OCI-LY7 (cell line): ENCODE data around the gene SEMA4D. TPM values are rescaled to one million over a fixed set of nuclear protein-coding genes. Genes with fewer than 3 reads are reported as not detected.

Source experiments
- BruUV-seq: library from RNA; stranded (reverse); fragments of 400-500 nt; replicated peaks from 2 replicates; lab custom pipeline; 2021; lab: Mats Ljungman, UMichigan
- CTCF ChIA-PET: fragments of 300-600 bp; sonication (Branson Sonifier 250); formaldehyde crosslinking; loops from one replicate; lab custom pipeline; 2022; ENCODE audit warnings: antibody characterized with exemption; ENCODE audit not compliant: unreplicated experiment; lab: Charles Lee
- POLR2A ChIA-PET: fragments of 300-600 bp; sonication (Branson Sonifier 250); formaldehyde crosslinking; loops from one replicate; lab custom pipeline; 2022; ENCODE audit warnings: antibody characterized with exemption; lab: Charles Lee
- DNase-seq: peaks from one replicate; pipeline ENCODE4 v3.0.0-alpha.2; 2015; ENCODE audit warnings: low spot score
- H2AFZ ChIP-seq: fragments of 200-600 bp; sonication (generic), shearing (Covaris generic); 2 replicates; pipeline ENCODE4 v1.6.1; 2014; ENCODE audit warnings: mild to moderate bottlenecking, antibody characterized with exemption, low read length, moderate library complexity
- H3K27ac ChIP-seq: fragments of 200-600 bp; sonication (generic); 2 replicates; pipeline ENCODE4 v1.5.1; 2014; ENCODE audit warnings: mixed run types, low read depth, mild to moderate bottlenecking, moderate library complexity, low read length, inconsistent platforms; ENCODE audit not compliant: poor library complexity, severe bottlenecking
- H3K36me3 ChIP-seq: fragments of 200-600 bp; sonication (generic); 2 replicates; pipeline ENCODE4 v1.6.1; 2014; ENCODE audit warnings: mild to moderate bottlenecking, antibody characterized with exemption, low read length, moderate library complexity, mixed read lengths; ENCODE audit not compliant: insufficient read depth
- H3K4me1 ChIP-seq: fragments of 200-600 bp; sonication (generic); 2 replicates; pipeline ENCODE4 v1.5.1; 2014; ENCODE audit warnings: mild to moderate bottlenecking, low read length; ENCODE audit not compliant: insufficient read depth, poor library complexity, severe bottlenecking
- H3K4me2 ChIP-seq: fragments of 200-600 bp; sonication (generic); 2 replicates; pipeline ENCODE4 v1.6.1; 2014; ENCODE audit warnings: mild to moderate bottlenecking, low read length
- H3K4me3 ChIP-seq: fragments of 200-600 bp; sonication (generic); 2 replicates; pipeline ENCODE4 v1.5.1; 2014; ENCODE audit warnings: mild to moderate bottlenecking, low read depth, low read length; ENCODE audit not compliant: poor library complexity, severe bottlenecking
- H3K79me2 ChIP-seq: fragments of 200-600 bp; sonication (generic); 2 replicates; pipeline ENCODE4 v1.6.1; 2016; ENCODE audit warnings: low read depth, mild to moderate bottlenecking, low read length, moderate library complexity, mixed read lengths; ENCODE audit not compliant: insufficient read depth
- H3K9me2 ChIP-seq: fragments of 200-600 bp; sonication (generic); 2 replicates; pipeline ENCODE4 v1.6.1; 2016; ENCODE audit warnings: mild to moderate bottlenecking, low read length, mixed read lengths; ENCODE audit not compliant: insufficient read depth
- H3K9me3 ChIP-seq: fragments of 200-600 bp; sonication (generic); 2 replicates; pipeline ENCODE4 v1.6.1; 2014; ENCODE audit warnings: mild to moderate bottlenecking, mixed run types, low read length, mixed read lengths
- H4K20me1 ChIP-seq: fragments of 200-600 bp; sonication (generic); 2 replicates; pipeline ENCODE4 v1.6.1; 2014; ENCODE audit warnings: mild to moderate bottlenecking, antibody characterized with exemption, low read length, moderate library complexity, mixed read lengths; ENCODE audit not compliant: insufficient read depth
- CTCF ChIP-seq: fragments of 200-600 bp; sonication (generic); conservative IDR thresholded peaks from 2 replicates; pipeline ENCODE4 v1.5.1; 2014; ENCODE audit warnings: mild to moderate bottlenecking, antibody characterized with exemption, low read length, moderate library complexity, mixed read lengths
- EZH2phosphoT487 ChIP-seq: fragments of 200-600 bp; sonication (generic); IDR thresholded peaks from 2 replicates; pipeline ENCODE4 v1.6.1; 2018; ENCODE audit warnings: low read depth, borderline replicate concordance, mild to moderate bottlenecking, mixed run types, antibody characterized with exemption, low read length, moderate library complexity, mixed read lengths
- intact Hi-C: fragments of 100-400 bp; cut with micrococcal nuclease; formaldehyde crosslinking; loops from one replicate; pipeline ENCODE4 v1.10.0; 2022; ENCODE audit not compliant: unreplicated experiment
- total RNA-seq, 2 experiments: library from RNA; depleted of rRNA in 1 of 2; stranded (reverse); fragments of >200 nt in 1 of 2; shearing (Covaris generic) in 1 of 2; gene quantifications; 2 replicates each; pipeline ENCODE4 v1.2.3, GENCODE V29; 2014 to 2022

Gene SEMA4D
- total RNA-seq, 2 experiments from 2014 or later: 28.5 to 60.5 TPM

GRCh38 chr9:89449261-89449671 lies 48.6 kb downstream of the SEMA4D start:
- peaks cover 5% of the 10 kb centered on the region; the same call in 1 of the 2 replicates for H3K36me3 ChIP-seq
- H3K79me2 ChIP-seq: no peaks in the 10 kb centered on the region
- no peaks in the 10 kb centered on the region for H3K9me3 ChIP-seq
- peaks cover 26% of the 10 kb centered on the region for H3K4me1 ChIP-seq
- ChIA-PET POLR2A (interaction anchor here (0.5 to 1.2 kb wide), 2 partner anchors 10 to 101 kb away, joined by 4 to 5 read pairs; no protein-coding TSS in a partner anchor), CTCF (no interaction called here)
- no peak overlapping the region for H3K4me3 ChIP-seq
- peak overlapping the region; percentile 28; the same call in 1 of the 2 replicates for H3K4me2 ChIP-seq
- DNase-seq: no peak
- BruUV-seq: no TSS peak
- intact Hi-C loops: no loop called here
- H2AFZ ChIP-seq: no peak overlapping the region
- no peak overlapping the region for H3K27ac ChIP-seq
- no peak for TF ChIP-seq EZH2phosphoT487
- TF ChIP-seq CTCF: no peak
- no peaks in the 10 kb centered on the region for H3K9me2 ChIP-seq
- no peaks in the 10 kb centered on the region for H4K20me1 ChIP-seq

- Histone ChIP-seq H2AFZ (no peak overlapping the region), H3K4me3 (no peak overlapping the region), H3K27ac (no peak overlapping the region), H3K79me2 (no peaks in the 10 kb centered on the region), H3K36me3 (0 out of 2 replicates have a peak, but pooled peaks cover under 1% of the 10 kb centered on the region), H3K9me3 (no peaks in the 10 kb centered on the region), H4K20me1 (no peaks in the 10 kb centered on the region), H3K4me1 (peaks cover 30% of the 10 kb centered on the region), H3K4me2 (peak overlapping the region; percentile 28), H3K9me2 (no peaks in the 10 kb centered on the region)
- TF ChIP-seq CTCF: no peak
- TF ChIP-seq EZH2phosphoT487: no peak
- CTCF ChIA-PET: interaction anchor here (0.5 kb wide), 1 partner anchor 25 kb away, joined by 19 read pairs; no protein-coding TSS in a partner anchor
- no peak for DNase-seq
- no TSS peak for BruUV-seq
- intact Hi-C loops: no loop called here
- POLR2A ChIA-PET: interaction anchor here (0.5 to 1.2 kb wide), 2 partner anchors 9 to 102 kb away, joined by 4 to 5 read pairs; no protein-coding TSS in a partner anchor
These were observed 49.1 kb downstream of the SEMA4D start for GRCh38 chr9:89448821-89449220.

- Histone ChIP-seq H4K20me1 (no peaks in the 10 kb centered on the region), H3K27ac (no peak overlapping the region), H3K79me2 (no peaks in the 10 kb centered on the region), H3K9me3 (no peaks in the 10 kb centered on the region), H2AFZ (no peak overlapping the region), H3K4me1 (peaks cover 35% of the 10 kb centered on the region), H3K36me3 (no peaks in the 10 kb centered on the region), H3K9me2 (no peaks in the 10 kb centered on the region), H3K4me2 (peak overlapping the region; percentile 28), H3K4me3 (no peak overlapping the region)
- no TSS peak for BruUV-seq
- ChIA-PET POLR2A (interaction anchor here (0.5 to 1.2 kb wide), 2 partner anchors 9 to 102 kb away, joined by 4 to 5 read pairs; no protein-coding TSS in a partner anchor), CTCF (interaction anchor here (0.5 kb wide), 1 partner anchor 24 kb away, joined by 19 read pairs; no protein-coding TSS in a partner anchor)
- DNase-seq: no peak
- intact Hi-C loops: no loop called here
- TF ChIP-seq EZH2phosphoT487: no peak
- TF ChIP-seq CTCF: no peak
These were observed 49.5 kb downstream of the SEMA4D start for GRCh38 chr9:89448381-89448780.
